Measurements from ENCODE around the gene RNASE2. TPM values are rescaled to one million over a fixed set of nuclear protein-coding genes. Genes with fewer than 3 reads are reported as not detected.
A peak's percentile ranks its signal among the peaks of the same experiment; 100 is the strongest.
"Not testable (repeated sequence)": the region's sequence is repeated elsewhere in the genome, so short reads cannot be mapped to it uniquely, and the experiment has no call there.

Gene RNASE2
- 1 to 10 TPM in 1 of 4 donors, under 1 TPM in 2, not detected in 1; 0.82 to 1.6 (median 0.91) TPM for total RNA-seq

DNA sequence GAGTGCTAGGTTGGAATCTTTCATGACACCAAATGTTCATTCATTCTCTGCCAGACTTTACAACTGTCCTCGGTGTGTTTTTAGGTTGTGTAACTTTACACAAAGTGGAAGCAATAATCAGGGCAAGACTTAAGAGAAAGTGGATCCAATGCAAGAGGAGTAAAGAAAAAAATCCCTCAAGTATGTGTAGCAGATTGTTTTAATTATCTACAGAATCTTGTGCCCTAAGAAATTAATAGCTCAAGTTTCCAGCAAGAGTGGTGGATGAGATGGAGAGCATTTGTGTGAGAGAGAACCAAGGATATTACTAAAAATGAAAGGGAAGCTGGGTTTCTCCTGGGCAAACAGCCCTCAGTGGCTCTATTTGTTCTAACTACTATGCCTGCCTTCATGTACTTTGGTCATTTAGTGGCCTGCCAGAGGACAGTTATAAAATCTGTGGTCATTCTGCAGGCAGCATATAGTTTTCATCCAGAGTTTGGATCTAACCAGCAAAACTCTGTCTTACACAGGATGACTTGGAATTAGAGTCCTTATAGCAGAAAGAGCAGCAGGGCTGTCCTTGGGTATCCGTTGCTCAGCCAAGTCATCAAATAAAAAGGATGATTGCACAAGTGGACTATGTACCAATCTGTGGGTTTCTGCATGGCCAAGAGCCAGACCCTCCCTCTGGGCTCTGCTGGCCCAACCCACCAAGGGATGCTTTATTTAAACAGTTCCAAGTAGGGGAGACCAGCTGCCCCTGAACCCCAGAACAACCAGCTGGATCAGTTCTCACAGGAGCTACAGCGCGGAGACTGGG is at the start of gene RNASE2:
Gene RNASE2, plus strand, starts transcription at position 752 of the 802 bp plus-strand sequence. CDS start 285 bp downstream, outside the sequence.
- peak in 1 of 2 donors; percentile 46 for ATAC-seq
- H3K9me3 ChIP-seq; intact Hi-C loops (cut with DNase I; ENCODE audit: low total_unique reads); H3K27me3 ChIP-seq; H3K36me3 ChIP-seq; H3K4me3 ChIP-seq; H3K27ac ChIP-seq; DNase-seq; H3K4me1 ChIP-seq: not testable (repeated sequence)
- in situ Hi-C loops (cut with MboI; ENCODE audit: low sequenced_read_pairs in 4 of 4) = loop anchor here in 1 of 4 donors (25.0 kb wide), 1 partner anchor 93 kb away; no protein-coding TSS in a partner anchor

DNA sequence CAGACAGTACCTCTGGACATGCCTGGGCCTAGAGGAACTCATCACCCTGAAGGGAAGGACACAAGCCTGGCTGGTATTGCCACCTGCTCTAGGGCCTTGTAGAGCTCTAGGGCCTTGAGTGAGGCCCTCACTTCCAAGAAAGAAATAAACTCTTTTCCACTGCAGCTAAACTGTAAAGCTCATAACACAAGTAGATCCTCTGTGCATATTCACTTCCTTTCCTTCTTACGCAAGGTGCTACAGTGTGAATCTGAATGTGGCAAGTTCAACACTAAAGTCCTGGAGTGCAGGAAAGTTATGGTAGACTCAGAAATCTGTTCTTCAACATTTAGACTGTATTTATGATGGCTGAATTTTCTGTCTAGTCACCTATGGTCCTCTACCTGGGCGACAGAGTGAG is 49.6 kb upstream of the RNASE2 start:
- in situ Hi-C loops (cut with MboI; ENCODE audit: low sequenced_read_pairs in 4 of 4) (no loop called here), intact Hi-C loops (cut with DNase I; ENCODE audit: low total_unique reads) (no loop called here)
- Histone ChIP-seq H3K27ac (no peak overlapping the region), H3K9me3 (no peaks in the 10 kb centered on the region), H3K4me3 (no peak overlapping the region), H3K36me3 (no peaks in the 10 kb centered on the region), H3K4me1 (no peaks in the 10 kb centered on the region), H3K27me3 (no peaks in the 10 kb centered on the region)
- ATAC-seq = no peak
- no peak for DNase-seq
- TF ChIP-seq, protein P1, sequence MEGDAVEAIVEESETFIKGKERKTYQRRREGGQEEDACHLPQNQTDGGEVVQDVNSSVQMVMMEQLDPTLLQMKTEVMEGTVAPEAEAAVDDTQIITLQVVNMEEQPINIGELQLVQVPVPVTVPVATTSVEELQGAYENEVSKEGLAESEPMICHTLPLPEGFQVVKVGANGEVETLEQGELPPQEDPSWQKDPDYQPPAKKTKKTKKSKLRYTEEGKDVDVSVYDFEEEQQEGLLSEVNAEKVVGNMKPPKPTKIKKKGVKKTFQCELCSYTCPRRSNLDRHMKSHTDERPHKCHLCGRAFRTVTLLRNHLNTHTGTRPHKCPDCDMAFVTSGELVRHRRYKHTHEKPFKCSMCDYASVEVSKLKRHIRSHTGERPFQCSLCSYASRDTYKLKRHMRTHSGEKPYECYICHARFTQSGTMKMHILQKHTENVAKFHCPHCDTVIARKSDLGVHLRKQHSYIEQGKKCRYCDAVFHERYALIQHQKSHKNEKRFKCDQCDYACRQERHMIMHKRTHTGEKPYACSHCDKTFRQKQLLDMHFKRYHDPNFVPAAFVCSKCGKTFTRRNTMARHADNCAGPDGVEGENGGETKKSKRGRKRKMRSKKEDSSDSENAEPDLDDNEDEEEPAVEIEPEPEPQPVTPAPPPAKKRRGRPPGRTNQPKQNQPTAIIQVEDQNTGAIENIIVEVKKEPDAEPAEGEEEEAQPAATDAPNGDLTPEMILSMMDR (IDR thresholded peaks at IDR 0.05 in 4 of 5, conservative IDR thresholded peaks at IDR 0.05 in 1 of 5) = no peak
- TF ChIP-seq POLR2A (IDR thresholded peaks at IDR 0.05) = no peak

DNA sequence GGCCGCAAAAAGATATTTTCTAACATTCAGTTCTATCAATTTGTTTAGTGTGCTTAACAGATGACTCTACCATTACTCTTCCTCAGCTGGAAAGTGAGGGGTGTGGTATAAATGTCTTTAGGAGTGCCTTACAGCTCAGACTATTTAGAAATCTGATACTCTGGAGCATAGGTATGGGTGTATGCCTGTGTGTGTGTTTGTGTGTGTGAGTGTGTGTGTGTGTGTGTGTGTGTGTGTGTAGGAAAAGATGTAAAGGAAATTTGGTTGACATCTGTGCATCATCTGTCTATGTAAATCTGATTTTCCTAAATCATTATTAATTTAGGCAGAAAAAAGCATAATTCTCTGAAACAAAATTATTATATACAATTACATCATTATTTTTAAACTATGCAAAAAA is 48.1 kb upstream of the RNASE2 start:
- DNase-seq (no peak), ATAC-seq (no peak)
- Histone ChIP-seq H3K9me3 (no peaks in the 10 kb centered on the region), H3K36me3 (no peaks in the 10 kb centered on the region), H3K27ac (no peak overlapping the region), H3K4me1 (no peaks in the 10 kb centered on the region), H3K4me3 (no peak overlapping the region), H3K27me3 (no peaks in the 10 kb centered on the region)
- intact Hi-C loops (cut with DNase I; ENCODE audit: low total_unique reads) (no loop called here), in situ Hi-C loops (cut with MboI; ENCODE audit: low sequenced_read_pairs in 4 of 4) (no loop called here)
- TF ChIP-seq, protein P1 (IDR thresholded peaks at IDR 0.05 in 4 of 5, conservative IDR thresholded peaks at IDR 0.05 in 1 of 5) = no peak
- no peak for TF ChIP-seq POLR2A (IDR thresholded peaks at IDR 0.05)

DNA sequence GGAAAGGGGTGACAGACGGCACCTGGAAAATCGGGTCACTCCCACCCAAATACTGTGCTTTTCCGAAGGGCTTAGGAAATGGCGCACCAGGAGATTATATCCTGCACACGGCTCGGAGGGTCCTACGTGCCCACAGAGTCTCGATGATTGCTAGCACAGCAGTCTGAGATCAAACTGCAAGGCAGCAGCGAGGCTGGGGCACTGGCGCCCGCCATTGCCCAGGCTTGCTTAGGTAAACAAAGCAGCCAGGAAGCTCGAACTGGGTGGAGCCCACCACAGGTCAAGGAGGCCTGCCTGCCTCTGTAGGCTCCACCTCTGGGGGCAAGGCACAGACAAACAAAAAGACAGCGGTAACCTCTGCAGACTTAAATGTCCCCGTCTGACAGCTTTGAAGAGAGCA is 44.5 kb upstream of the RNASE2 start:
- H3K9me3 ChIP-seq; H3K4me1 ChIP-seq; H3K27me3 ChIP-seq; intact Hi-C loops (cut with DNase I; ENCODE audit: low total_unique reads); DNase-seq; H3K4me3 ChIP-seq; H3K27ac ChIP-seq; in situ Hi-C loops (cut with MboI; ENCODE audit: low sequenced_read_pairs in 4 of 4); H3K36me3 ChIP-seq; ATAC-seq: not testable (repeated sequence)

DNA sequence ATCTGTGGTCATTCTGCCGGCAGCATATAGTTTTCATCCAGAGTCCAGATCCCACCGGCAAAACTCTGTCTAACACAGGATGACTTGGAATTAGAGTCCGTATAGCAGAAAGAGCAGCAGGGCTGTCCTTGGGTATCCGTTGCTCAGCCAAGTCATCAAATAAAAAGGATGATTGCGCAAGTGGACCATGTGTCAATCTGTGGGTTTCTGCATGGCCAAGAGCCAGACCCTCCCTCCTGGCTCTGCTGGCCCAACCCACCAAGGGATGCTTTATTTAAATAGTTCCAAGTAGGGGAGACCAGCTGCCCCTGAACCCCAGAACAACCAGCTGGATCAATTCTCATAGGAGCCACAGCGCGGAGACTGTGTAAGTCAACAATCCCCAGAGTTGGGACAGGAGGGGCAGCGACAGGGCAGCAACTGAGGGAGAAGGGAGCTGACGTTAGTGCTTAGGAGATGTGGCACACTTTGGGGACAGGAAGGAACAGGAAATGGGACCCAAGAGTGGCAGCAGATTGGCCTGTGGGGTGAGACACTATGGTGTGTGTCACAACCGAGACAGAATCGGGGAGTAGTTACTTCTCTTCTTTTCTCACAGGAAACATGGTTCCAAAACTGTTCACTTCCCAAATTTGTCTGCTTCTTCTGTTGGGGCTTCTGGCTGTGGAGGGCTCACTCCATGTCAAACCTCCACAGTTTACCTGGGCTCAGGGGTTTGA is 36.1 kb upstream of the RNASE2 start:
- ATAC-seq; in situ Hi-C loops (cut with MboI; ENCODE audit: low sequenced_read_pairs in 4 of 4); H3K36me3 ChIP-seq; H3K27me3 ChIP-seq; H3K9me3 ChIP-seq; intact Hi-C loops (cut with DNase I; ENCODE audit: low total_unique reads); DNase-seq; H3K4me3 ChIP-seq; H3K27ac ChIP-seq; H3K4me1 ChIP-seq: not testable (repeated sequence)

DNA sequence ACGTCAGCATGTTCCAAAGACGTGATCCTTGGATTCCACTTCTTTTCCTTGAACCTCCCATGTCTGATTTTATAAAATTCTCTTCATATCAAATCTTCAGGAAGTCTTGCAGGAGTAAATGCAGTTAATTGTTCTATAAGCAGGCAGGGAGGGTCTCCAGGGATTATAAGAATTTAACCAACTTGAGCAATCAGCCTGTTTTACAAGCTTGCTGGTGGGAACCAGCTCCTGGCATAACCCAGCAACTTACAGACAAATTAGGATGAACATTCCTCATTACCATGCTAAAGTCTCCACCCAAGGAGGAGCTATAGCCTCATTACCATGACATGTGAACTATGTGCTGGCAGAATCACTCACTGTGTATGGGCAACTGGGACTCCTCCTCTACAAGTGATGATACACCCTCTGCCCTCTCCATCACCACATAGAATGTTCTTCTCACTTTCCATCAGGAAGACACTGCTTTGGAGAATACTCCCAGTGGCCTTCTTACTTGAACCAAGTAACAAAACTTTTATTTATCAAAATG is 31.5 kb upstream of the RNASE2 start:
- H3K36me3 ChIP-seq; H3K27ac ChIP-seq; H3K4me3 ChIP-seq; H3K27me3 ChIP-seq; ATAC-seq; DNase-seq; in situ Hi-C loops (cut with MboI; ENCODE audit: low sequenced_read_pairs in 4 of 4); intact Hi-C loops (cut with DNase I; ENCODE audit: low total_unique reads); H3K4me1 ChIP-seq; H3K9me3 ChIP-seq: not testable (repeated sequence)
